ENCODE measurements around the gene STAC.
"Not testable (repeated sequence)": the region's sequence is repeated elsewhere in the genome, so short reads cannot be mapped to it uniquely, and the experiment has no call there.

The STAC gene

DNA sequence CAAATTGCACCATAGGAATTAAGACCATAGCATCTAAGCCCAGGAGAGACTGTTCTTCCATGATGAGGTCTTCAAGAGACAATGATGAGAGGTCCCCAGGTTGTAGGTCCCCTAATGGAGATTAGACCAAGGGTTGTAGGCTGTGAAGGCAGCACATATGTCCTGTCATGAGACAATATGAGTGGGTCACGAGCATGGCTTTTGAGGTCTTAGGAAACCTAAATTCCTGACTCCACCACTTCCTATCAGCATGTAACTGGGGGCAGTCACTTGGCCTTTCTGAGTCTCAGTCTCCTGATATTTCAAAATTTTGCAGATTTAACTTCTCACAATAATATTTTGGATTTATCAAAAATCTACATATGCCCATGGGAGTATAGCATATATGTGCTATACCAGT, 31.3 kb downstream of the STAC start:
- intact Hi-C loops (cut with DNase I): no loop called here
- DNase-seq: no peak

DNA sequence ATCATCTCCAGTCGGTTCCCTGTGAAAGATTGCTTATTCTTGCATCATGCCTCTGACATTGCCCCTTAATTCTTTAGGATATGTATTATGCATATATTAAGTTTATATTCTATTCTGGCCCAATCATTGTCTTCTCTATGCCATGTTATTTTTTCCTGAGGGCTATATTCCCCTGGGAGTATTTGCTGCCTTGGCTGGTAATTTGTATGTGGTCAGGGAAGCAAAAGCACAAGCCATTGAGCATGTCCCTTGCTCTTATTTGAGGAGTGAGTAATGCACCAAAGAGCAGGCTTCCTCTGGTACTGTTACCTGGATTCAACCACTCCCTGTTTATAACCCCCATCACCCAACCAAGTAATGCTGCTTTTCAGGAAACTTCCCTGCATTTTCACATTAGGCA, 36.3 kb downstream of the STAC start:
- no peak for DNase-seq
- intact Hi-C loops (cut with DNase I): no loop called here

DNA sequence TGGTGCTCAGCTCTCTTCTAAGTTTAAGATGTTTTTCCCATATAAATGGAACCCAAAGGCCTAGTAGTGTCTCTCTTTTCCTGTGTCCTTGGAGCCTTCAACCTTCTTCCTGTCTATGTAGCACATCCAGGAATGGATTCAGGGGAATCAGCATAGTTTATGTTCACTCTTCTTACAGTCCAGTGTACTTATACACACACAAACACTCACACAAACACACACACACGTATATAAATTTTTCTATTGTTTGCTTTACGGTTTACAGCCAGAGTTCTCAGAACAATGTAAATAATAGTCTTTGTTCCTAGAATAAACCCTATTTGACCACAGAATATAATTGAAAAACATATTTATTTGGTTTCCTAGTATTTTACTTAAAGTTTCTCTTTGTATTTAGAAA, 36.9 kb downstream of the STAC start:
- no peak for DNase-seq
- intact Hi-C loops (cut with DNase I): no loop called here

- intact Hi-C loops (cut with DNase I): no loop called here
- DNase-seq: no peak
Measured at GRCh38 chr3:36418296-36418695, 38.0 kb downstream of the STAC start.

DNA sequence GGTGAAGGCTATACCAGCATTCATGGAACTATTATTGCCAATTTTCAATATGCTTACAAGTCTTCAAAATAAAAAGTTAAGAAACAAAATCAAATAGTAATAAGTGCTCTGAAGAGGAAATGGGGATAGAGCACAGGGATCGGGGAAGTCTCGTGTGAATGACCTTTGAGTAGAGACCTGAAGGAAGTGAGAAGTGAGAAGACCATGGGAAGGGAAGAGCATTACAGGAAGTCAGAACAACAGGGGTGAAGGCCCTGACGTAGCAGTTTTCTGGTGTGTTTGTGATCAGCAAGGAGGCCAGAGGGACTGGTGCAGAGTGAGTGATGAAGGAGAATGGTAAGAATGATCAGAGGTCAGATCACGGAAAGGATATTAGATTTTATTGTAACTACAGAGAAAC, 48.1 kb downstream of the STAC start:
- intact Hi-C loops (cut with DNase I): no loop called here
- DNase-seq: no peak

- intact Hi-C loops (cut with DNase I): no loop called here
- DNase-seq: no peak
Measured at GRCh38 chr3:36429986-36430485, 49.7 kb downstream of the STAC start.

DNA sequence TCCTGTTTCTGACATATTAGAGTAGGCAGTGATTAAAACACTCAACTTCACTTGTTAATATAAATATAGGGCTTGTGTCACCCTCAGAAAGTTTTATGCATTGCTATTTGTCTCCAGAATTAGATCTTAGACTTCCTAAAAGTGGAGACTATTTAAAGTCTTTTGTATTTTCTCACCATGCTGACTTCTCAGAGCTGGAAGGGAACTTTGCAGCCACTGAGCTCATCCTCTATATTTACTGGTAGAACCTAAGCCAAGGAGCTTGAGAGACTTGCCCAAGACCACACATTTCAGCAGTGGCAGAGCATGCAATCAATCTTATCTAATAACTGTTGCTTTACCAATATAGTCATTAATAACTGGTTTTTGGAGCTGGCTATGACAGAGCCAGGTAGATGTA, 53.2 kb downstream of the STAC start:
- intact Hi-C loops (cut with DNase I): no loop called here

DNA sequence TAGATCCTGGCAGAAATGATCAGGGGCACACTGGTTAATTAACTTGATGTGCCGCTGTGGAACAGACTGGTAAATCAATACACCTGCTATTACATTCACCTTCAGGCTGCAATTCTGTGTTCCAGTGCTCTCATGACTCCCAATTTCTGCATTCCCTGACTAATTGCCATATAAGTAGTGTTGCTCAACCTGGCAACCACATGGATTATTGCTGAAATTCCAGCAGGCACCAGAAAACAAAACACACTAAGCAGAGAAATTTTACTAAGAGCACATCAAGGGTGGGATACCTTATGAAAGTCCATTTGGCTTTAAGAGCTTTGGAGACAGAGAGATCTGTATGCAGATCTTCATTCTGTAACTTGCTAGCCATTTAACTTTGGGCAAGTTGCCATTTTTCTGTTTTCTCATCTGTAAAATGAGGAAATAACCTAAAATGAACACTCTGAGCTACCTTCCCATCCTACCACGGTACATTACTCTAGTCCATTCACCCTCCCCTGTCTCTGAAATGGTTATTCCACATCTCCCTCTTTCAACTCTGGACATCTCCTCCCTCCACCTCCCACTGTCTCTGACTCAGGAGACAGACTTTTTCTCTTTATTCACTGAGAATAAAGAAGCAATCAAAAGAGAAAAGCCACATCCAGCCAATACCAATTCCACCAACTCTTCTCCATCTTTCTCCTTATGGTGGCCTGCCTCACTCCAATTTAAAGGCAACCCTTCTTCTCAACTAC, 54.6 kb downstream of the STAC start:
- intact Hi-C loops (cut with DNase I): no loop called here
- DNase-seq: no peak

More for the DNA sequence above, 53.2 kb downstream of the STAC start:
- DNase-seq: no peak

- peak in 2 of 10 donors; percentile 28 to 39 for DNase-seq
- intact Hi-C loops (cut with DNase I): no loop called here
Measured at GRCh38 chr3:36443028-36443686, 62.9 kb downstream of the STAC start.

DNA sequence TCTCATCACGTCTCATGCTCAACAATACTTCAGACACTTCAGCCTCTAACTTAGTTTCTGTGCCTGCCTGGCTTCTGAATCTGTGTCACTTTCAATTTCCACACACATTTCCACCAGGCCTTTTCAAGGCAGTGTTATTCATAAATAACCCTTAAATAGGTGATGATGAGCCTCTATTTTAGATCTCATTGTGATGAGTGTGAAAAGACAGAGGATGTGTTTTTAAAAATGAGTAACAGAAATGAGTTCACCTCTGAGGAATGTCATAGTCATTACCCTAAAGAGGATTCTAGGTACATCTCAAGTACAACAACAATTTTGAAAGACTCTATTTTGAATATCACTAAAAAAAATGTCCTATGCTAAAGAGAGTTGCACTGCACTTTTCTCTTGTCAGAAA, 64.6 kb downstream of the STAC start:
- DNase-seq: peak in 1 of 10 donors; percentile 32

DNA sequence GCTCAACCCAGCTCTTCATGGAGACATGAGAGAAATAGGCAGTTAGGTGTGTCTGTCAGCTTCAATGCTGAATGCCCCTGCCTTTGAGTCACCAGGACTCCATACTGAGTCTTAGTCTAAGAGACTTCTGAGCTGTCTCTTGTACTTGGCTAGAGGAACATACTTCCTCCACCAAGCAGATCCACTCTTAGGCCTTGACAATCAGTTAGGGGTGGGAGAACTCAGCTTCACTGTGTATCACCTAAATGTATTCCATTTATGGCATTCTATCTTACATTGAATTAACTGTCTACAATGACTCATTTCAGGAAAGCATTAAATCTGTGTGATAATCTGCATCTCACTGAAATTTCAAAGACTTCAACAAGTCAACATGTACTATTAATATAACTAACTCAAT, 66.0 kb downstream of the STAC start:
- intact Hi-C loops (cut with DNase I): no loop called here
- DNase-seq: no peak

More for the DNA sequence above, 64.6 kb downstream of the STAC start:
- intact Hi-C loops (cut with DNase I): no loop called here

- intact Hi-C loops (cut with DNase I): no loop called here
- no peak for DNase-seq
Measured at GRCh38 chr3:36447061-36447460, 66.8 kb downstream of the STAC start.

DNA sequence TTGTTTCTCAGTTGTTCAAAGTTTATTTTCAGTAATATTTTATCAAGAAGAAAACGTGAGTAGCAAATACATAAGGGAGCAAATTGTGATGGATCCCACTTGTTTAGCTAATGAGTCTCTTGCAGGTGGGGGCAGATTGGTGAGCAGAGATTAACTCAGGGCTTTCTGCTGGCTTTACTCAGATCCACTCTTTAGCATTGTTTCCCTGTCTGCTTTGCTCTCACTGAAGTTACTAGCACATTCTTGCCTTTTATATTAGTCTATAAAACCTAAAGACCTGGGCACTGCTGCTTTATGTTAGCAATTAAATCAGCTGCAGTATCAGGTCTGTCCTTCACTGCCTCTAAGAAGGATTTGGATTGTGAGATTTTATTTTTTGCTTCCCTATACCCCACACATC, 71.5 kb downstream of the STAC start:
- intact Hi-C loops (cut with DNase I): no loop called here
- DNase-seq: no peak

DNA sequence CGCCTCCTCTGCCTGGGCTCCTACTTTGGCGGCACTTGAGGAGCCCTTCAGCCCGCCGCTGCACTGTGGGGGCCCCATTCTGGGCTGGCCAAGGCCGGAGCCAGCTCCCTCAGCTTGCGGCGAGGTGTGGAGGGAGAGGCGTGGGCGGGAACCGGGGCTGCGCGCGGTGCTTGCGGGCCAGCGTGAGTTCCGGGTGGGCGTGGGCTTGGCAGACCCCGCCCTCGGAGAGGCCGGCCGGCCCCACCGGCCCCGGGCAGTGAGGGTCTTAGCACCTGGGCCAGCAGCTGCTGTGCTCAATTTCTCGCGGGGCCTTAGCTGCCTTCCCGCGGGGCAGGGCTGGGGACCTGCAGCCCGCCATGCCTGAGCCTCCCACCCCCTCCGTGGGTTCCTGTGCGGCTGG, 72.9 kb downstream of the STAC start:
- intact Hi-C loops (cut with DNase I): not testable (repeated sequence)
- DNase-seq: peak in 2 of 10 donors; percentile 59 to 69

GRCh38 chr3:36453896-36454295, 73.6 kb downstream of the STAC start:
- DNase-seq; intact Hi-C loops (cut with DNase I): not testable (repeated sequence)

DNA sequence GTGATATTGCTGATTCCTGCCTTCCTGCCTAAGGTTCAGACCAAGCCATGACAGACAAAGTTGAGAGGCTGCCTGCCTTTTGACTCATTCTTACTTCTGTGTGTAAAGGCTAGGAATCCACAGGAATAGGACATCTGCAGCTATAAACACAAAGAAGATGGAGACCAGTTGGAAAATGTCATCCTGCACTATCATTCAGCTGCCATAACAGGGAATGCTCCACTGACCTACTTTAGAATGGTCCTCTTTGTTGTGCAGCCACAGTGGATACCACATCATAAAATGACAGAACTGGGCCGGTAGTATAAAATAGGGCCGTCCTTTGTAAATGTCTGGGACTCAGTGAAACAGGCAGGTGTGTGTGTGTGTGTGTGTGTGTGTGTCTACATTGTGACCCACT, 75.1 kb downstream of the STAC start:
- DNase-seq: no peak
- intact Hi-C loops (cut with DNase I): no loop called here

DNA sequence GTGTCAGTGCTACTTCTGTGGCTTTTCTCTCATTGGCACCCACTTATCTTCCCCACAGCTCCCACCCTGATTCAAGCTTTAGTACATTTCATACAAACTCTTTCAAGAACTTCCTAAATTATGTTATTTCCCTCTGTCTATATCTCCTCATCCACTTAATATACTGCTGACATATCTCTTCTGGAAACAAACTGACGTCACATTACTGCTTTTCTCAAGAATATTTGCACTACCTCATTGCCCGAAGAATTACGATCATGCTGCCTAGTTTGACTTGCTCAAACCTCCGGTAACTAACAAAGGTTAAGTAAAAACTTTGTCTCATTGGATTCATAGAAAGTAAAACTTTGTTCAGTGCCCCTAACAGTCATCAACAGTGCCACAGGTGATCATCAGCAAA, 76.5 kb downstream of the STAC start:
- DNase-seq: no peak
- intact Hi-C loops (cut with DNase I): no loop called here

GRCh38 chr3:36457667-36458066, 77.4 kb downstream of the STAC start:
- DNase-seq: no peak
- intact Hi-C loops (cut with DNase I): no loop called here

- no peak for DNase-seq
- intact Hi-C loops (cut with DNase I): no loop called here
Measured at GRCh38 chr3:36459177-36459576, 78.9 kb downstream of the STAC start.

- intact Hi-C loops (cut with DNase I): no loop called here
- DNase-seq: no peak
Measured at GRCh38 chr3:36461597-36461996, 81.3 kb downstream of the STAC start.

DNA sequence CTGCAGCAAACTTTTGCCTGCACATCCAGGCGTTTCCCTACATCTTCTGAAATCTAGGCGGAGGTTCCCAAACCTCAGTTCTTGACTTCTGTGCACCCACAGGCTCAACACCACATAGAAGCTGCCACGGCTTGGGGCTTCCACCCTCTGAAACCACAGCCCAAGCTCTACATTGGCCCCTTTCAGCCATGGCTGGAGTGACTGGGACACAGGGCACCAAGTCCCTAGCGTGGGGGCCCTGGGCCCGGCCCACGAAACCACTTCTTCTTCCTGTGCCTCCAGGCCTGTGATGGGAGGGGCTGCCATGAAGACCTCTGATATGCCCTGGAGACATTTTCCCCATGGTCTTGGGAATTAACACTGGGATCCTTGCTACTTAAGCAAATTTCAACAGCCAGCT, 91.7 kb downstream of the STAC start:
- DNase-seq: peak in 2 of 10 donors; percentile 51 to 57

DNA sequence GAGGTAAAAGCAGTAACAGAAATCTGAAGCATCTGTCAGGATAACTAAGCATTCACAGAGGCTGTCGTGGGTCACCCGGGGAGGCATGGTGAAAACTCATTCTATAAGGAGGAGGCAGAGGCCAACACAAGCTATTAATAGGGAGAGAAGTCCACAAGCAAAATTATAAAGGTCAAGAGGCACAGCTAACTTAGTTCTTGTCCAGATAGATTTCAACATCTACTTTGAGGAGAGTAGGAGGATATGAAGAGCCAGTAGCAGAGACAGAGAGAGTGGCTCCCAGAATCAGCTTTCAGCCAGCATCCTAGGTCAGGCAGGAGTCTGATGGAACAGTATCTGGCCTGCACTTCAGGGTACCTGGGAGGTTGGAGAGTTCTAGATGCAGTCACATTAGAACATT, 95.3 kb downstream of the STAC start:
- intact Hi-C loops (cut with DNase I): no loop called here
- DNase-seq: no peak

More for the DNA sequence above, 91.7 kb downstream of the STAC start:
- intact Hi-C loops (cut with DNase I): not testable (repeated sequence)
